Lung microvascular endothelial cell (primary cell): Measurements from ENCODE around the gene C19orf25. TPM values are rescaled to one million over a fixed set of nuclear protein-coding genes. Genes with fewer than 3 reads are reported as not detected.
"Not testable (repeated sequence)": the region's sequence is repeated elsewhere in the genome, so short reads cannot be mapped to it uniquely, and the experiment has no call there.

ENCODE experiments used
- DNase-seq, 2 donors: peaks; one replicate each; pipeline versions ENCODE4 v3.0.0 to v3.0.0-alpha.2; 2010; ENCODE audit warnings: low read depth in 2 of 2
- total RNA-seq: library from RNA; depleted of rRNA; stranded (reverse); fragments of >200 nt; gene quantifications from 2 replicates; pipeline ENCODE4 v1.2.1, GENCODE V29; 2014

C19orf25 gene
- total RNA-seq = 13.5 and 17.5 TPM in 2 replicates

DNA sequence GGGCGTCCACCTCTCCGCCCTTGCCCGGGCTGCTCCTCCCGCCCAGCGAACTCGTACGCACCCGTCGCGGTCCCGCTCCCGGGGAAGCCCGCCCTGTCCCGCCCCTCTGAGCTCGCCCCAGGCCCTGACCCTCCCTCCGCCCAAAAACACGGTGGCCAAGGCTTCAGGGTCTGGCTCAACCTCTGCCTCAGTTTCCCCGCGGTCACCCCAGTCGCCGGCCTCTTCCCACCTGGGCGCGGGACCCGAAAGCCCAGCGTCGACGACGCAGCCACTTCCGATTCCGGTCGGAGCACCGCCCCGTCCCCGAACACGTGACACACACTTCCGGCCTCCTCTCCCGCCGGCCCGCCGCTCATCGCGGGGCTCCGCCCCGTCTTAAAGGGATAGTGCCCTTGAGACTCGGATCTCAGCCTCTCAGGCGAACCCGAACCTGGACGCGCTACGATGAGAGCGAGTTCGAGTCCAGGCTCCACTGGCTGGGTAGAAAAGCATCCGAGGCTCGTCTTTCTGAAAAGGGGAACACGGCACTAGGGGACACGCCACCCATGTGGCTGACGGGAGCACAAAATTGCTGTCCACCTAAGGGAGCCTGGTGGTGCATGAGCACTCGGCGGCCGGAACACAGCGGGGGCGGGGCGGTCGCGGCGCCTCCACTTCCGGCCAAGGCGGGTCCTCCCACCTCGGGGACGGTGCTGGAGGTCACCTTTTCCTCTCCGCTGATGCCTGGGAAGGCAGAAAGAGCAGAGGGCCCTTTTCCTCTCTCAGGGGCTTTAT lies at the start of gene C19orf25:
Gene C19orf25, minus strand, starts transcription at position 282 of the 774 bp plus-strand sequence. CDS start 312 bp downstream, outside the sequence.
- DNase-seq = peak; percentile 94 to 95

DNA sequence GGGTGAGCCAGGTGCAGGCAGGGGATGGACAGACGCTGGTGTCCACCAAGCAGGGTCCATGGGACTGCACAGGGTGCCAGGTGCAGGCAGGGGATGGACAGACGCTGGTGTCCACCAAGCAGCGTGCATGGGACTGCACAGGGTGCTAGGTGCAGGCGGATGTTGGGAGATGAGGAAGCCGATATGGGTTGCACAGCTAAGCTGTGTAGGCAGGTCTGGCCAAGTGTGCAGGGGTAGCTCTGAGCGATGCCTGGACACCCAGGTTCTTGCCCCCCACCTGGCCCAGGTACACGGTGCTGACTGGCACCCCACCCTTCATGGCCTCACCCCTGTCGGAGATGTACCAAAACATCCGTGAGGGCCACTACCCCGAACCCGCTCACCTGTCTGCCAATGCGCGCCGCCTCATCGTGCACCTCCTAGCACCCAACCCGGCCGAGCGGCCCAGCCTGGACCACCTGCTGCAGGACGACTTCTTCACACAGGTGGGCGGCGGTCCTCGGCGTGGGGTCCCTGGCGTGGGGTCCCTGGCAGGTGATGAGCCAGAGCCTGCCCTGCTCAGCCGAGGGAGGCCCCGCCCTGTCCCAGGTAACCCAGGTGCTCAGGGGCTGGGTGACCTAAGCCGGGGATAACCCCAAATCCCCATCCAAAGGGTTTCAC lies 48.8 kb upstream of the C19orf25 start:
- no peak for DNase-seq

DNA sequence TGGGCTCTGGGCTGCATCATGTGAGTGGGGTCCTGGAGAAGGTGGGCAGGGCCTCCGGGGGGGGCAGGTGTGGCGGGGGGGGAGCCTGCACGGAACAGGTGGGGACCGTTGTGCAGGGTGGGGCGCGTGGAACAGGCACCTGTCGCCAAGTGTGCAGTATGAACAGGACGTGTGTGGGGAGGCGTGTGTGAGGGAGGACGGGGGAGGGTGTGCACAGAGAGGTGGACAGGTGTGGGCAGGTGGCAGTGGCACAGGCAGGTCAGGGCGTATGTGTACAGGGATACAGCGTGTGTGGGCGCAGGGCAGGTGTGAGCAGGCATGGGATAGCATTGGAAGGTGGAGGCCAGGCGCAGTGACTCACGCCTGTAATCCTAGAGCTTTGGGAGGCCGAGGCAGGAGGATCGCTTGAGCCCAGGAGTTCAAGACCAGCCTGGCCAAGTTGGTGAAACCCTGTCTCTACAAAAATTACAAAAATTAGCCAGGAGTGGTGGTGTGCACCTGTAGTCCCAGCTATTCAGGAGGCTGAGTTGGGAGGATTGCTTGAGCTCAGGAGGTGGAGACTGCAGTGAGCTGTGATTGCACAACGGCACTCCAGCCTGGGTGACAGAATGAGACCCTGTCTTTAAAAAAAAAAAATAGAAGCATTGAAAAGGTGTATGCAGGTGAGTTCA lies 48.1 kb upstream of the C19orf25 start:
- DNase-seq = no peak

- DNase-seq = no peak
Measured at GRCh38 chr19:1526066-1526778, 47.2 kb upstream of the C19orf25 start.

DNA sequence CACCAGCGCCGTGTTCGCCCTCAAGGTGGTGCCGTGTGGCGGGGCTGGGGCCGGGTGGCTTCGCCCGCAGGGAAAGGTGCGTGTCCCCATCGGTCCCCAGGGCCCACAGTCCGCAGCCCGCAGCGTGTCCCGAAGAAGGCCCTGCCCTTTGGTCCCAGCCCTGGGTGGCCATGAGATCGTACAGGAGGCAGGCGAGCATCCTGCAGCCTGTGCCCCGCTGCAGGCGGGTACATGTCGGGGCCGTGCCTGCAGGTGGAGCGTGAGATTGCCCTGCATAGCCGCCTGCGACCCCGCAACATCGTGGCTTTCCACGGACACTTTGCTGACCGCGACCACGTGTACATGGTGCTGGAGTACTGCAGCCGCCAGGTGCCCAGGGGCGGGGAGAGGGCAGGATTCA lies 46.3 kb upstream of the C19orf25 start:
- no peak for DNase-seq

GRCh38 chr19:1524972-1525325 lies 45.9 kb upstream of the C19orf25 start:
- DNase-seq = no peak

- DNase-seq = no peak
Measured at GRCh38 chr19:1524287-1524971, 45.4 kb upstream of the C19orf25 start.

GRCh38 chr19:1523412-1524286 lies 44.6 kb upstream of the C19orf25 start, which contains the start of gene PLK5:
Gene PLK5, plus strand, starts transcription at chr19:1524077. Its CDS starts 2,920 bp downstream, at chr19:1526997.
- no peak for DNase-seq

- DNase-seq = no peak
Measured at GRCh38 chr19:1522838-1523237, 43.8 kb upstream of the C19orf25 start.

GRCh38 chr19:1522061-1522460 lies 43.0 kb upstream of the C19orf25 start:
- DNase-seq = peak in 1 of 2 donors; percentile 35

- no peak for DNase-seq
Measured at GRCh38 chr19:1521636-1522035, 42.6 kb upstream of the C19orf25 start.

- no peak for DNase-seq
Measured at GRCh38 chr19:1520203-1520780, 41.3 kb upstream of the C19orf25 start.

GRCh38 chr19:1519802-1520201 lies 40.8 kb upstream of the C19orf25 start:
- not testable (repeated sequence) for DNase-seq

- no peak for DNase-seq
Measured at GRCh38 chr19:1518471-1518870, 39.5 kb upstream of the C19orf25 start.

- DNase-seq = no peak
Measured at GRCh38 chr19:1516395-1516753, 37.4 kb upstream of the C19orf25 start.

DNA sequence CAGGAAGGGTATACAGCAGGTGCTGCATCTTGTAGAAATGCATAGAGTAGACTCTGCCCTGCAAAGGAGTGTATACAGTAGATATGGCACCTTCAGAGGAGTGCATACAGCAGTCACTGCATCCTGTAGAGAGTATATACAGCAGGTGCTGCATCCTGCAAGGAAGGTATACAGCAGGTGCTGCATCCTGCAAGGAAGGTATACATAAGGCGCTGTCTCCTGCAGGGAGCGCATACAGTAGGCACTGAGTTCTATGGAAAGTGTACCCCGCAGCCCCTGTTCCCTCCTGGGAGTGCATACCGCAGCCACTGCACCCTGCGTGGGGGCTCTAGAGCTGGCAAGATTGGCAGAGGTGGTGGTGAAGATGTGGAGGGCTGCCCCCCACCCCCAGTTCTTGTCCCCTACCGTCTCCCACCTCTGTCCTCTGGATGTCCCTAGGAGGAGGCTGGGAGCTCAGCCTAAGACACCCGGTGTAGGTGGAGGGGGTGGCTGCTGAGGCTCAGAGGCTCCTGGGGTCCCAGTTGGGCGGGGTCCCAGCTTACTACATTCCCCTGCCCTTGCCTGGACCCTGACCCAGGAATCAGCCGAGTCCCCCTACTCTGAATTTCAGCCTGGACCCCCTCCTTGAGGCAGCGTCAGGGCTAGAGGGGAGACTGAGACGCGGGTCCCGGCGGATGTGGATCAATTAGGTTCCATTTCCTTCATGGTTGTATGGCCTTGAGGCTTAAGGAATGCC lies 36.1 kb upstream of the C19orf25 start:
- DNase-seq = no peak

- no peak for DNase-seq
Measured at GRCh38 chr19:1514295-1514661, 35.3 kb upstream of the C19orf25 start.

DNA sequence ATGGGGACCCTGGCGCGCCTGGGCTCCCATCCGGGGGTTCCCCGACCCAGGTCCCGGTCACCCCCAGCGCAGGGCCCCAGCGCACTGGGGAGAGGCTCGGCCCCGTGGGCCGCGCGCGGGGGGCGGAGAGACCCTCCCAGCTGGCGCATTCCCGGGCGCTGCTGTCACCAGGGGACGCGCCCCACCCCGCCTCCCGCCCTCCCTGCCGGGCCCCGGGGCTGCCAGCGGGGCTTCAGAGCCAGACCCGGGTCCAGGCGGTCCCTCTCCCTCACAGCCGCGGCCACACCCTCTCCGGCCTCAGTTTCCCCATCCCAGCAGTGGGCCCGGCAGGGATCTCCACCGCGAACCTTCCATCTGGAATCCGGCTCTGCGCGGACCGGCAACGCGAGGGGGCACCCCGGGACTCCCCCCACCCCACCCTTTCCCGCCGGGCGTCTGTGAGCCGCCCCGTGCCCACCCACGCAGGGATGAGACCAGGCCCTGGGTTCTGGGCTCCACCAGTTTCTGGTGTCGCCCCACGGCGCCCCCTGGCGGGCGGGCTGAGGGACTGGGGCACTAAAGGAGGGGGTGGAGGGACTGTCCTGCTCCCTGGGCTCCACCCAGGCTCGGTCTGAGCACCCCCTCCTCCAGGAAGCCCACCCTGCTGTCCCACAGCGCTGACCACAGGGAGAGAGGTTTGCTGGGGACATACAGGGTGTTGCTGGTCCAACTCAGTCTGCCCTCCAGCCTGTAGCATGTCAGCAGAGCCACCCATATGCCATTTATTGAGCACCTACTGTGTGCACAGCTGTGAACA lies 34.7 kb upstream of the C19orf25 start:
- peak; percentile 25 to 58 for DNase-seq
